ENCODE results near the gene COLEC11. TPM values are rescaled to one million over a fixed set of nuclear protein-coding genes. Genes with fewer than 3 reads are reported as not detected.
"Not testable (repeated sequence)": the region's sequence is repeated elsewhere in the genome, so short reads cannot be mapped to it uniquely, and the experiment has no call there.

The COLEC11 gene
- total and polyA plus RNA-seq, 5 experiments from 2014 or later: 1.8 to 1.9 TPM; not detected in 3

DNA sequence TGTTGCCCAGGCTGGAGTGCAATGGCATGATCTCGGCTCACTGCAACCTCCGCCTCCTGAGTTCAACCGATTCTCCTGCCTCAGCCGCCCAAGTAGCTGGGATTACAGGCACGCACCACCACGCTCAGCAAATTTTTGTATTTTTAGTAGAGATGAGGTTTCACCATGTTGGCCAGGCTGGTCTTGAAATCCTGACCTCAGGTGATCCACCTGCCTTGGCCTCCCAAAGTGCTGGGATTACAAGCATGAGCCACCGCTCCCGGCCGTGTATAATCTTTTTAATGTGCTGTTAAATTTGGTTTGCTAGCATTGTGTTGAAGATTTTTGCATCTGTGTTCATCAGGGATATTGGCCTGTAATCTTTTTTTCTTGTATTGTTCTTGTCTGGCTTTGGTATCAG is 24.7 kb downstream of the COLEC11 start:
- POLR2A ChIA-PET, ATAC-seq, H3K36me3 Mint-ChIP-seq, H3K4me1 Mint-ChIP-seq, H3K27me3 Mint-ChIP-seq, DNase-seq, H3K4me3 Mint-ChIP-seq, H3K27ac Mint-ChIP-seq: not testable (repeated sequence)
- H3K9me3 Mint-ChIP-seq: peaks cover 0 to 26% (median 9%) of the 10 kb centered on the region in 9 donors

DNA sequence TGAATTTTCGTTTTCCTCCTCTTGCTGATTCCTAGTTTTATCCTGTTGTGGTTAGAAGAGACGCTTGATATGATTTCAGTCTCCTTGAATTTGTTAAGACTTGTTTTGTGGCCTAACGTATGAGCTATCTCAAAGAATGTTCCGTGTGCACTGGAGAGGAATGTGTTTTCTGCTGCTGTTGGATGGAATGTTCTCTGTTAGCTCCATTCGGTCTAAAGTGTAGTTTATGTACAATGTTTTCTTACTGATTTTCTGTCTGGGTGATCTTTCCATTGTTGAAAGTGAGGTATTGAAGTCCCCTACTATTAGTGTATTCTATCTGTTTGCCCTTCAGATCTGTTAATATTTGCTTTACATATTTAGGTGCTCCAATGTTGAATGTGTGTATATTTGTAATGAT is 25.9 kb downstream of the COLEC11 start:
- Mint-ChIP-seq H3K36me3 (peaks cover 0 to 6% (median 2%) of the 10 kb centered on the region in 3 donors), H3K27ac (no peak overlapping the region), H3K27me3 (peaks cover 0 to 9% (median 0%) of the 10 kb centered on the region in 5 donors), H3K9me3 (peaks cover 0 to 20% (median 6%) of the 10 kb centered on the region in 9 donors), H3K4me1 (no peaks in the 10 kb centered on the region), H3K4me3 (no peak overlapping the region)
- ATAC-seq: no peak
- POLR2A ChIA-PET: no interaction called here
- no peak for DNase-seq

GRCh38 chr2:3622967-3623366 is 28.1 kb downstream of the COLEC11 start:
- Mint-ChIP-seq H3K9me3 (peaks cover 0 to 5% (median 0%) of the 10 kb centered on the region in 9 donors), H3K4me1 (no peaks in the 10 kb centered on the region), H3K36me3 (no peaks in the 10 kb centered on the region), H3K4me3 (no peak overlapping the region), H3K27ac (no peak overlapping the region), H3K27me3 (peaks cover 0 to 14% (median 7%) of the 10 kb centered on the region in 5 donors)
- DNase-seq: no peak
- no peak for ATAC-seq
- POLR2A ChIA-PET: no interaction called here

GRCh38 chr2:3624059-3624794 is 29.3 kb downstream of the COLEC11 start:
- Mint-ChIP-seq H3K4me3 (no peak overlapping the region), H3K4me1 (no peaks in the 10 kb centered on the region), H3K27me3 (peaks cover 0 to 21% (median 7%) of the 10 kb centered on the region in 5 donors), H3K36me3 (no peaks in the 10 kb centered on the region), H3K27ac (no peak overlapping the region), H3K9me3 (peaks cover 0 to 4% (median 0%) of the 10 kb centered on the region in 9 donors)
- ATAC-seq (no peak), DNase-seq (peak in 1 of 10 donors; percentile 3)
- POLR2A ChIA-PET: no interaction called here

DNA sequence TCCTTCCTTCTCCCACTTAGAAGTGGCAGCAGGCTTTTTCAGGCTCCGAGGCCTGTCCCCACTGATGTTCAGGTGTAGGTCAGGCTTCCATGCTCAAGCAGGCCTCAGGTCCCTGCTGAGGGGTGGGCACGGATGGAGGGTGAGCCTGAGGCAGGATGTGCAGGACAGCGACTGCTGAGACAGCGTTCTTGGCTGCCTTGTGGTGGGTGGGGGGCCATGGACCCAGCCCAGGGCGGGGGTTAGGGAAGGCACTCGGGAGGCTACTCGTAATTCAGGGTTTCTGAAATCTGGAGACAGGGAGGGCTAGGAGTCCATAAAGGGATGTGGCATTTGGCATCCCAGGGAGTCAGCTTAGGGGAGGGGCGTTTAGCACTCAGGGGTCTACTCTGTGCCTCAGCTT is 30.3 kb downstream of the COLEC11 start:
- DNase-seq (peak in 1 of 10 donors; percentile 12), ATAC-seq (no peak)
- H3K36me3 Mint-ChIP-seq: no peaks in the 10 kb centered on the region
- POLR2A ChIA-PET: no interaction called here
- peaks cover 0 to 21% (median 7%) of the 10 kb centered on the region in 5 donors for H3K27me3 Mint-ChIP-seq
- peaks cover 0 to 4% (median 0%) of the 10 kb centered on the region in 9 donors for H3K9me3 Mint-ChIP-seq
- no peak overlapping the region for H3K4me3 Mint-ChIP-seq
- no peak overlapping the region for H3K27ac Mint-ChIP-seq
- H3K4me1 Mint-ChIP-seq: no peaks in the 10 kb centered on the region

DNA sequence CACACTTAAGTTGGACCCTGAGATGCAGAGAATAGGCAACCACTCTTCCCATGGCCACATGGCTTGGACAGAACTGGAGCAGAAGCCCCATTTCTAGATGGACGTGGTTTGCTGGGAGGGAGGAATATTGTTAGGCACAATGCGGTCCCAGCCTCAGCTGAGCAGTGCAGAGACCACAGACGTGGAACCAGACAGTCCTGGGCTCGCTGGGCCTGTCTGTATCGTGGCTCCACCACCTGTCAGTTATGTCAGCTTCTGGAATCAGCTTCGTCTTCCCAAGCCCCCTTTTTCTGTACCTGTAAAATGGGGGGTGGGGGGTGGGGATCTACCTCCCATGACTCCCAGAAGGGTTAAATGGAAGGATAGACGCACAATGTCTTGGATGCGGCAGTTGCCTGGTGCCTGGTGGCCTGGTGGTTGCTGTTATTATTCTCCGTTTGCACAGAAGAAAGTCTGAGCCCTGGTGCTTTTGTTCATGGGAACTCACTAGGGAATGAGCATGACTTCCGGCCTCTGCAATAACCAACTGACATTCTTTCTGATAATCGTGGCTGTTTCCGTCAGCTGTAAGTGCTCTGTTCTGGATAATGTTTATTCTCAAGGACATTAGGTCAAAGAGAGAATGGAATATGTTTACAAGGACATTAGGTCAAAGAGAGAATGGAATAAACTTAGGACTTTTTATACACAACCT is 31.4 kb downstream of the COLEC11 start:
- Mint-ChIP-seq H3K4me1 (no peaks in the 10 kb centered on the region), H3K27me3 (peaks cover 0 to 16% (median 7%) of the 10 kb centered on the region in 5 donors), H3K27ac (no peak overlapping the region), H3K4me3 (no peak overlapping the region), H3K9me3 (peaks cover 0 to 4% (median 0%) of the 10 kb centered on the region in 9 donors), H3K36me3 (no peaks in the 10 kb centered on the region)
- POLR2A ChIA-PET: no interaction called here
- ATAC-seq (no peak), DNase-seq (peak in 1 of 10 donors; percentile 7)

DNA sequence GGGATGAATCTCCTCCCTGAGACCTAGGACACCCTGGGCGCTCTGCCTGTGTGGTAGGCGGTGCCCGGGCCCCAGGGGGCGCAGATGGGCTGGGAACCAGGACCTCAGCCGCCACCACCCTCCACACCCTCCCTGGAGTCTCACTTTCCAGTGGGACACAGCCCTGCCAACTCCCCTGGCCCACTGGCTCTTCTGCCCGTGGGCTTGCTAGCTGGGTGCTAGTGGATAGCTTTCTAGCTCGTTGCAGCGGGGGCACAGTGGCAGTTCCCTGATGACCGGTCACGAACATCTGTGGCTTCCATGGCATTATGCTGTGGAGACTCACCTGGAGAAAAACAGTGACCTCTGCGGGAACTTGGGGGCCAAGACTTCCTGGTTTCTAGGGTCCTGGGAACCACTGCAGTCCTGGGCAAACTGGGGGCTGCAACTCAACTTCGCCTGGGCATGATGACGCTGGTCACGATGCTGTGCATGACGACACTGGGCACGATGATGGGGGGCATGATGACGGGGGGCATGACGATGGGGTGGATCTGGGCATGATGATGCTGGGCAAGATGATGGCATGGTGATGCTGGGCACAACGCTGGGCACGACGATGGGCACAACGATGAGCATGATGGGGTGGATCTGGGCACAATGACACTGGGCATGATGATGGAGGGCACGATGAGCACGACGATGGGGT is 32.0 kb downstream of the COLEC11 start:
- Mint-ChIP-seq H3K36me3 (no peaks in the 10 kb centered on the region), H3K4me1 (no peaks in the 10 kb centered on the region), H3K4me3 (no peak overlapping the region), H3K27ac (no peak overlapping the region), H3K27me3 (peaks cover 0 to 16% (median 7%) of the 10 kb centered on the region in 5 donors), H3K9me3 (peaks cover 0 to 4% (median 0%) of the 10 kb centered on the region in 9 donors)
- ATAC-seq (no peak), DNase-seq (peak in 1 of 10 donors; percentile 12)
- POLR2A ChIA-PET: no interaction called here

GRCh38 chr2:3627500-3628100 is 32.7 kb downstream of the COLEC11 start:
- Mint-ChIP-seq H3K4me1 (no peaks in the 10 kb centered on the region), H3K4me3 (peak overlapping the region in 1 of 10 donors; percentile 15), H3K36me3 (no peaks in the 10 kb centered on the region), H3K27me3 (peaks cover 0 to 16% (median 7%) of the 10 kb centered on the region in 5 donors), H3K9me3 (peaks cover 0 to 4% (median 0%) of the 10 kb centered on the region in 9 donors), H3K27ac (no peak overlapping the region)
- DNase-seq (peak in 1 of 10 donors; percentile 11), ATAC-seq (no peak)
- POLR2A ChIA-PET: no interaction called here

GRCh38 chr2:3628241-3628679 is 33.3 kb downstream of the COLEC11 start:
- Mint-ChIP-seq H3K4me3 (no peak overlapping the region), H3K27ac (no peak overlapping the region), H3K36me3 (no peaks in the 10 kb centered on the region), H3K4me1 (no peaks in the 10 kb centered on the region), H3K27me3 (peaks cover 0 to 16% (median 7%) of the 10 kb centered on the region in 5 donors), H3K9me3 (peaks cover 0 to 3% (median 0%) of the 10 kb centered on the region in 9 donors)
- DNase-seq: peak in 1 of 10 donors; percentile 10
- ATAC-seq: no peak
- POLR2A ChIA-PET: no interaction called here

DNA sequence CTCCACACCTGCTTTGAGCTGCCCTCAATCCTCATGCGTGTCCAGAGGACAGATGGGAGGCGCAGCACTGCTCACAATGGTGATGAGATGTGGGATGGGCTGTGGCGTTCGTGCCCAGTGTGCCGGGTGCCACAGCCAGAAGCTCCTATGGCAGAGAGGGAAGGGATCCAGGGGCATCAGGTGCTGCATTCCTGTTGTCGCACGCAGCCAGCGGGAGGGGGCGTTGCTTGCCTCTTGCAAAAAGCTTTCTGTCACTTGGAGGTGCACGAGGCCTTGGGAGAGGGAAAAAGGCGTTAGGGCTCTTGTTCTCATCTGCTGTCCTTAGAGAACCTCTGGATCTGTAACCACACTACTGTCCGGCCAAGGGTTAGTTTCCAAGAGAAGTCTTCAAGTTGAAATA is 33.9 kb downstream of the COLEC11 start:
- DNase-seq (peak in 1 of 10 donors; percentile 5), ATAC-seq (no peak)
- Mint-ChIP-seq H3K27me3 (peaks cover 0 to 16% (median 5%) of the 10 kb centered on the region in 5 donors), H3K4me1 (peaks cover 0 to under 1% (median 0%) of the 10 kb centered on the region in 4 donors), H3K36me3 (no peaks in the 10 kb centered on the region), H3K27ac (no peak overlapping the region), H3K4me3 (no peak overlapping the region), H3K9me3 (no peaks in the 10 kb centered on the region)
- POLR2A ChIA-PET: no interaction called here

GRCh38 chr2:3630631-3631030 is 35.7 kb downstream of the COLEC11 start:
- H3K4me1 Mint-ChIP-seq: peaks cover 0 to 1% (median 0%) of the 10 kb centered on the region in 4 donors
- POLR2A ChIA-PET: no interaction called here
- DNase-seq (no peak), ATAC-seq (no peak)
- H3K27ac Mint-ChIP-seq: no peak overlapping the region
- H3K9me3 Mint-ChIP-seq: no peaks in the 10 kb centered on the region
- H3K27me3 Mint-ChIP-seq: peaks cover 0 to 20% (median 5%) of the 10 kb centered on the region in 5 donors
- H3K36me3 Mint-ChIP-seq: no peaks in the 10 kb centered on the region
- H3K4me3 Mint-ChIP-seq: no peak overlapping the region

DNA sequence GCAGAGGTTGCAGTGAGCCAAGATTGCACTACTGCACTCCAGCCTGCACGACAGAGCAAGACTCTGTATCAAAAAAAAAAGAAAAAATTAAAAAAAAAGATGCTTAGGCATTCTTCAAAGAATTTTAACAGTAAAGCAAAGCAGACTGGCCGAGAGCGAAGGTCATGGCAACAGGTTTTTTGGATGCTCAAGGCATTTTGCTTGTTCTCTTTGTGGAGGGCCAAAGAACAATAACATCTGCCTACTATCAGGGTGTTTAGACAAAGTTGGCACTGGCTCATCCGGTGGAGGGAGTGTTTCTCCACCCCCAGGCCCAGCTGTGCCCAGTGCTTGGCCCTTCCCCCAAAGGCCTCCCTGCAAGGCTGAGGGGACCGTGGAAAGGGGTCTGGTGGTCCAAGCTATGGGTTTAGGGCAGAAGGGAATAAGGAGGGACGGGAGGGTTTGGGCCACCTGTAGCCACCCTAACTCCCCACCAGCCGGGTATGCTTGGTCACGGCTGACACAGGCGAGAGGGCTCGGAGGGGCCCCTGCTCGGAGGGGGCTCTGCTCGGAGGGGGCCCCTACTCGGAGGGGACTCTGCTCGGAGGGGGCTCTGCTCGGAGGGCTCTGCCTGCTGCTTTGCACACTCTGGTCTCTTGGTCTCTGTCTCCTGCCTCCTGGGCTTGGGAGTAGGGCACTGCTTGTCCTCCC is 36.4 kb downstream of the COLEC11 start:
- no peak for ATAC-seq
- Mint-ChIP-seq H3K27ac (no peak overlapping the region), H3K9me3 (no peaks in the 10 kb centered on the region), H3K27me3 (peaks cover 0 to 23% (median 5%) of the 10 kb centered on the region in 5 donors), H3K4me3 (no peak overlapping the region), H3K4me1 (peaks cover 0 to 1% (median 0%) of the 10 kb centered on the region in 4 donors), H3K36me3 (no peaks in the 10 kb centered on the region)
- POLR2A ChIA-PET: no interaction called here
- peak in 1 of 10 donors; percentile 12 for DNase-seq

Measured in naive thymus-derived CD8-positive, alpha-beta T cell (primary cell).